ENCODE measurements around the gene NKX3-2. TPM values are rescaled to one million over a fixed set of nuclear protein-coding genes. Genes with fewer than 3 reads are reported as not detected.

The NKX3-2 gene
- total and polyA plus RNA-seq, 10 donors, result 0.57 to 3.1 (median 1.6) TPM

DNA sequence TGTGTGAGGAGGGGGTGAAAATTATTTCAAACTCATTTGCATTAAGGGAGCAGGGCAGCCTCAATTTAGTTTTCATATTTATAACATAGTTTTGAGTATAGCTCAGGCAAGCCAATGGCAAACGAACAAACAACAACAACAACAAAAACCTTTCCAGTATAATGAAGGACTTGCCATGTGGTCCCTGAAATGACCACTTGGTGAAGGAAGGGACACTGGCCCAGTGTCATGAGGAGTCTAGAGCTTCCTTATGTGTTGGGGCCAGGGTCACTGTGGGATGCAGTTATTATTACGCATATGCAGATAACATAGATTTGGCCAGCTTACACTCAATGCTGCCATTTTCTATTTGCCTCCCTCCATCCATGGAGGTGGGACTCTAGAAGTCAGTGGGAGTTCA, 23.3 kb downstream of the NKX3-2 start:
- no peaks in the 10 kb centered on the region for H3K36me3 ChIP-seq
- TF ChIP-seq POLR2A (IDR thresholded peaks at IDR 0.05) (no peak), POLR2AphosphoS5 (IDR thresholded peaks at IDR 0.05) (no peak)
- TF ChIP-seq, protein P1, sequence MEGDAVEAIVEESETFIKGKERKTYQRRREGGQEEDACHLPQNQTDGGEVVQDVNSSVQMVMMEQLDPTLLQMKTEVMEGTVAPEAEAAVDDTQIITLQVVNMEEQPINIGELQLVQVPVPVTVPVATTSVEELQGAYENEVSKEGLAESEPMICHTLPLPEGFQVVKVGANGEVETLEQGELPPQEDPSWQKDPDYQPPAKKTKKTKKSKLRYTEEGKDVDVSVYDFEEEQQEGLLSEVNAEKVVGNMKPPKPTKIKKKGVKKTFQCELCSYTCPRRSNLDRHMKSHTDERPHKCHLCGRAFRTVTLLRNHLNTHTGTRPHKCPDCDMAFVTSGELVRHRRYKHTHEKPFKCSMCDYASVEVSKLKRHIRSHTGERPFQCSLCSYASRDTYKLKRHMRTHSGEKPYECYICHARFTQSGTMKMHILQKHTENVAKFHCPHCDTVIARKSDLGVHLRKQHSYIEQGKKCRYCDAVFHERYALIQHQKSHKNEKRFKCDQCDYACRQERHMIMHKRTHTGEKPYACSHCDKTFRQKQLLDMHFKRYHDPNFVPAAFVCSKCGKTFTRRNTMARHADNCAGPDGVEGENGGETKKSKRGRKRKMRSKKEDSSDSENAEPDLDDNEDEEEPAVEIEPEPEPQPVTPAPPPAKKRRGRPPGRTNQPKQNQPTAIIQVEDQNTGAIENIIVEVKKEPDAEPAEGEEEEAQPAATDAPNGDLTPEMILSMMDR (IDR thresholded peaks at IDR 0.05 in 8 of 11, conservative IDR thresholded peaks at IDR 0.05 in 3 of 11), result no peak
- peaks cover 9 to 76% (median 58%) of the 10 kb centered on the region in 7 donors for H3K27me3 ChIP-seq (replicated peaks in 1 of 7)
- WGBS, 5 donors, result 53 to 63% (median 60%) methylated on average over 2 of the region's 2 CpGs
- H3K4me1 ChIP-seq, result peaks cover 0 to 19% (median 11%) of the 10 kb centered on the region in 6 donors
- intact Hi-C loops (cut with DNase I; ENCODE audit: low total_unique reads), result no loop called here
- no peak for DNase-seq
- no peak overlapping the region for H3K4me3 ChIP-seq
- H3K9me3 ChIP-seq, result peaks cover 0 to 21% (median 15%) of the 10 kb centered on the region in 8 donors
- no peak overlapping the region for H3K27ac ChIP-seq

DNA sequence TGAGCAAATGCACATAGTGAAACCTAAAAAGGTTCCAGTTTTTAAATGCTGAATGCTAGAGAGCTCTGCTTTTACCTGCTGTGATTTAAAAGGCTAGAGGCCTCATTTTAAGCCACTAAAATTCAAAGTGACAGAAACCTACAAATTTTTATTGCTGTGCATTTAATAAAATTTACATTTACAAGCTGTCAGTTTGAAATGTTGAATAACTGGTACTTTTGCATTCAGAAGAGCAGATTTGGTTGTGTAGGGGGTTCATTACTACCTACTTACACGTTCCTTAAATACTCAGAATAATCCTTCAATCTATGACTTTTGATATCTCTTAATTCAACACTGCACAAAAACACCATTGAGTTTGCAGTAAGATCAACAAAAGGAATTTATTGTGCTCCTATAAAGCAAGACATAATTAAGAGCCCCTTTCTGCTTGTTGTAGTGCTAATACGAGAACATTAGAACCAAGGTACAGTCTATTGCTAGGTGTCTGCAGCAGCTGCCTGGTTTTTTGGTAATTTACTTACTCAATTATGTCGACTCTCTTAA, 27.9 kb downstream of the NKX3-2 start:
- Histone ChIP-seq H3K36me3 (no peaks in the 10 kb centered on the region), H3K4me3 (no peak overlapping the region), H3K27me3 (replicated peaks in 1 of 7) (peaks cover 0 to 57% (median 18%) of the 10 kb centered on the region in 7 donors), H3K9me3 (no peaks in the 10 kb centered on the region), H3K27ac (no peak overlapping the region), H3K4me1 (no peaks in the 10 kb centered on the region)
- 75 to 81% (median 79%) methylated on average over 3 of the region's 3 CpGs for WGBS, 5 donors
- DNase-seq, result no peak
- intact Hi-C loops (cut with DNase I; ENCODE audit: low total_unique reads), result no loop called here
- TF ChIP-seq POLR2AphosphoS5 (IDR thresholded peaks at IDR 0.05), result no peak
- TF ChIP-seq POLR2A (IDR thresholded peaks at IDR 0.05), result no peak
- TF ChIP-seq, protein P1 (IDR thresholded peaks at IDR 0.05 in 8 of 11, conservative IDR thresholded peaks at IDR 0.05 in 3 of 11), result no peak

- intact Hi-C loops (cut with DNase I; ENCODE audit: low total_unique reads), result no loop called here
- H3K4me1 ChIP-seq, result no peaks in the 10 kb centered on the region
- TF ChIP-seq, protein P1 (IDR thresholded peaks at IDR 0.05 in 8 of 11, conservative IDR thresholded peaks at IDR 0.05 in 3 of 11), result no peak
- TF ChIP-seq POLR2A (IDR thresholded peaks at IDR 0.05), result no peak
- TF ChIP-seq POLR2AphosphoS5 (IDR thresholded peaks at IDR 0.05), result no peak
- DNase-seq, result no peak
- no peaks in the 10 kb centered on the region for H3K36me3 ChIP-seq
- 34 to 42% (median 36%) methylated on average over 5 of the region's 5 CpGs for WGBS, 5 donors
- no peak overlapping the region for H3K4me3 ChIP-seq
- no peaks in the 10 kb centered on the region for H3K9me3 ChIP-seq
- H3K27ac ChIP-seq, result no peak overlapping the region
- H3K27me3 ChIP-seq (replicated peaks in 1 of 7), result peaks cover 0 to 46% (median 7%) of the 10 kb centered on the region in 7 donors
Measured at GRCh38 chr4:13515268-13515667, 29.0 kb downstream of the NKX3-2 start.

DNA sequence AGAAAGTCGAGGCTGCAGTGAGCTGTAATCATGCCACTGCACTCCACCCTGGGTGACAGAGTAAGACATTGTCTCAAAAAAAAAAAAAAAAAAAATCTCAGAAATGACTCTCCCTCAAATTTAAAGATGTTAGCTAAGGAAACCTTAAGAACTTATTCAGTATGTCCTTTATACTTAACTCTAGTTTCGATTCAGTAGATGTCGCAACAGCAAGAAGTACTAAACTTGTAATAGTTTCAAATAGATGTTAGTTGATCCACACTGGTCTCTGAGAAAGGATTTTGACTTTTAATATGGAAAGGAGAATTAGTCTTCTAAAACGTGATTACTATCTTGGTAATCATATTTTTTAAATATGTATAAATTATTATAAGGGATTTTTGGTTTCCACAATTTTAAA, 29.6 kb downstream of the NKX3-2 start:
- Histone ChIP-seq H3K27me3 (replicated peaks in 1 of 7) (peaks cover 0 to 43% (median 5%) of the 10 kb centered on the region in 7 donors), H3K36me3 (no peaks in the 10 kb centered on the region), H3K9me3 (no peaks in the 10 kb centered on the region), H3K27ac (no peak overlapping the region), H3K4me1 (no peaks in the 10 kb centered on the region), H3K4me3 (no peak overlapping the region)
- no peak for DNase-seq
- TF ChIP-seq POLR2A (IDR thresholded peaks at IDR 0.05), result no peak
- TF ChIP-seq, protein P1 (IDR thresholded peaks at IDR 0.05 in 8 of 11, conservative IDR thresholded peaks at IDR 0.05 in 3 of 11), result no peak
- no peak for TF ChIP-seq POLR2AphosphoS5 (IDR thresholded peaks at IDR 0.05)
- 72 to 86% (median 76%) methylated on average over 4 of the region's 4 CpGs for WGBS, 5 donors
- intact Hi-C loops (cut with DNase I; ENCODE audit: low total_unique reads), result no loop called here
